ENCODE measurements around the gene PCBP3.
"Not testable (repeated sequence)": the region's sequence is repeated elsewhere in the genome, so short reads cannot be mapped to it uniquely, and the experiment has no call there.

The PCBP3 gene

DNA sequence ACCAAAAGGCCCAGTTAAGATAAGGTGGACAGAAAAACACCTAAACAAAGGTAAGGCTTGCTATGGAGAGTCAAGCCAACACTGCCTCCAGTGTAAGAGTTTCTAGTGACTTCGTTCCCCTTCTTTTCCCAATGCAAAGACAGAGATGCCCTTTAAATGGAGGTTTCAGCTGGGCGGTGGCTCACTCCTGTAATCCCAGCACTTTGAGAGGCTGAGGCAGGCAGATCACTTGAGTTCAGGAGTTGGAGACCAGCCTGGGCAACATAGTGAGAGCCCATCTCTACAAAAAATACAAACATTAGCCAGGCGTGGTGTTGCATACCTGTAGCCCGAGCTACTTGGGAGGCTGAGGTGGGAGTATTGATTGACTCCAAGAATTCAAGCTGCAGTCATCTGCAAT is 314.0 kb downstream of the PCBP3 start:
- DNase-seq = no peak

DNA sequence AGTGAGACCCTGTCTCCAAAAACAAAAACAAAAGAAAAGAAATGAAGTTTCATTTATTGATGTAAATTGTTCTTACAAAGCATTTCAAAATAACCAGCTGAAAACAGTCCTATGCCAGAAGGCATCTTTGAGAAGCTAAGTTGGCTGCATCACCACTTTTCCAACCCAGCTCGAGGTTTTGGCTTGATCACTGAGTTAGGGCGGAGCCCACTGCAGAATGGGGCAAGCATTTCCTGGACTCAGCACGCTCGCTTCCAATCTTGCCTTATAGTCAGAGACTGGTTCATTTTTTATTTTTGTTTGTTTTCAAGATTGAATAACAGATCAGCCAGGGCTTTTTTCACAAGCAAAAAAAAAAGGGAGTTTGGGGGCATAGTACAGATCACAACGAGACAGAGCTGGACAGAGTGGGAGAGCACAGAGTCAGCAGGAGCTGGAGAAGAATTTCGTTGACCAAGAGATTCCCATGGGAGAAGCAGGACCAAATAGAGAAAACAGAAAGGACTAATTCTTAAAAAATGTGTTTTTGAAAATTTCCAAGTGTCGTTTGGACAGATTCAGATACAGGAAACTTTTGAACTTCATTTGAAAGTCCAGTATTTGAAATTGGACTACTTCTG is 314.6 kb downstream of the PCBP3 start:
- no peak for DNase-seq

DNA sequence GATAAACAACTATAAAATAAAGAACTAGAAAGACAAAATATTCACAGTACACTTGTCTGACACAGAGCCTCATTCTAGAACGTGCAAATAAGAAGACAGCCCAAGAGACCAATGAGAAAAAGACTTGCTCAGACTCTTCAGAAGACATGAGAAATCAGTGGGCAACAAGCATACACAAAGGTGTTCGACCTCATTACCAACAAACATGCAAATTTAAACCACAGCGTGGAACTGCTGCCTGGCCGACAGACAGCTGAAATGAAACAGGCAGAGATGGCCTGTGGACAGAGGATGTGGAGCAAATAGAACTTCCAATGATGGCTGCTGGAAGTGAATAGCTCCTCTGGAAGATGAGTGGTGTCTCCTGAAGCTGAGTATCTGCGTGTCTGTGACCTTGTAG is 315.7 kb downstream of the PCBP3 start:
- DNase-seq = no peak

DNA sequence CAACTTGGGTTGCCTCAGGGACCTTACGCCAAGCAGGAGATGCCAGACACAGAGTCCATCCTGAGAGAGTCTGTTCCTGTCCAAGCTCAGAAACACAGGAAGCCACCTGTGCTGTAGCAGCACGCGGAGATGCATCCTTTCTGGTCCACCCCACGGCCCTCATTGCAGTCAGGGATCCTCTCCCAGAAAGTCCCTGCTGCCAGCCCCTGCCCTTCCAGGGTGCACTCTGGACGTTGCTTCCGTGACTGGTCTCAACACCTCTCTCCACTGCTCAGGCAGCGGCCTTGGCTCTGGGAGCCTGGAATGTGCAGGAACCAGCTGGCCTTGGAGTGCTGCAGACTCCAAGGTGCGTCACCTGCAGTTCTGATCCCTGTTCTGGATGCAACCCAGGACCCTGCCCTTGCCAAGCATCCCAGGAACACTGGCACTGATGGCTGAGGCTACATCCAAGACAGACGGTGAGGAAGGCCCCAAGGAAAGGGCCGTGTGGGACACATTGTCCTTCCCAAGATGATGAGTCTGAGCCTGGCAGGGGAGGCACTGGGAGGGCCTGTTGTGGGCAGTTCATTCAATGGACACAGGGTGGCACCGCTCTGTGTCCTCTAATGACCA is 316.4 kb downstream of the PCBP3 start:
- DNase-seq = no peak

DNA sequence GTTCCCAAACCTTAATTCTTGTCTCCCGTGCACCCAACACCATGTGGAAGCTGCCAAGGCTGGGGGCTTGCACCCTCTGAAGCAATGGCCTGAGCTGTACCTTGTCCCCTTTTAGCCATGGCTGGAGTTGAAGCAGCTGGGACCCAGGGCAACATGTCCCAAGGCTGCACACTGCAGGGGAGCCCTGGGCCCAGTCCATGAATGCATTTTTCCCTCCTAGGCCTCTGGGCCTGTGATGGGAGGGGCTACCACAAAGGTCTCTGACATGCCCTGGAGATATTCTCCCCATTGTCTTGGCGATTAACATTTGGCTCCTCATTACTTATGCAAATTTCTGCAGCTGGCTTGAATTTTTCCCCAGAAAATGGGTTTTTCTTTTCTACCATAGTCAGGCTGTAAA is 317.9 kb downstream of the PCBP3 start:
- not testable (repeated sequence) for DNase-seq

DNA sequence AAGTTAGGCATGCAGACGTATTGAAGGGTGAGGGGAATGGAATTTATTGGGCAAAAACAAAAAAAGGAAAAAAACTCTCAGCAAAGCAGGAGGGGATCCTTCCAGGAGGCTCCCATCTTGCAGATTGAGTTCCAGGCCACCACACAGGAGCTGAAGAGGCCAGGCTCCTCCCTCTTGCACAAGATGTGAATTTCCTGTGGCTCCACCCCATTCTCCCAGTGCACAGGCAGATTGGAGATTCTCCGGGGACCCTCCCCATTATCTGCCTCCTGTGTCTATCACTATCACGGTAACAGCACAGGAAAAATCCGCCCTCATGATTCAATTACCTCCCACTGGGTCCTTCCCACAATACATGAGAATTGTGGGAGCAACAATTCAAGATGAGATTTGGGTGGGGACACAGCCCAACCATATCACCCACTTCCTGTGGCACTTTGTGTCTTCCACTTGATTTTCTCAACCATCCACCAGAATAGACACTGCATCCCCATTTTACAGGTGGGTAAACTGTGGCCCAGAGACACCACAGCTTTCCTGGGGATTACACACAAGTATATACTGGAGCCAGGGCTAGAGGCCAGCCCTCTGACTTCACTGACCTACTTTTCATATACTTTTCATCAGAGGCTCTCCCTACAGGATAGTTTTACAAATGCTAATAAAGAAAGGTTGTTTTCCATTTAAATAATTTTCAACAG is 319.2 kb downstream of the PCBP3 start:
- no peak for DNase-seq

DNA sequence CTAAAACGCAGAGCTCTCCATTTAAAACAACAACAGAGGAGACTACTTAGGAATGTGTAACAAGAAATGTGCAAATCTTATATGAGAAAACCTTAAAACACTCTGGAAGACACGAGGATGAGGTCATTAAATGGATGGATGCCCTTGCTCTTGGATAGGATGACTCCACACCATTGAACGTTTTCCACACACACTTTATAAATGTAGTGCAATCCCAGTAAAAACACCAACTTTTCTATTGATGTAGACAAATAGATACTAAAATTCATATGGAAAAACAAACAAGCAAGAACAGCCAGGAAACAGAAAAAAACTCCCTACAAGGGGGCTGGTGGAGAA is 319.7 kb downstream of the PCBP3 start:
- DNase-seq = no peak

DNA sequence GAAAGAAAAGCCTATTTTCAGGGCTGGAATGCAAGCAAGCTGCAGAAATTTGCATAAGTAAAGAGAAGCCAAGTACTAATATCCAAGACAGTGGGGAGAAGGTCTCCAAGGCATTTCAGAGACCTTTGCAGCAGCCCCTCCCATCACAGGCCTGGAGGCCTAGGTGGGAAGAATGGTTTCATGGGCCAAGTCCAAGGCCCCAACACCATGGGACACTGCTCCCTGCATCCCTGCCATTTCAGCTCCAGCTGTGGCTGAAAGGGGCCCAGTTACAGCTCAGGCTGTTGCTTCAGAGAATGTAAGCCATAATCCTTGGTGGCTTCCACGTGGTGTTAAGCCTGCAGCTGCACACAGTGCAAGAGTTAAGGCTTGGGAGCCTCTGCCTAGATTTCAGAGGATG is 321.1 kb downstream of the PCBP3 start:
- no peak for DNase-seq

DNA sequence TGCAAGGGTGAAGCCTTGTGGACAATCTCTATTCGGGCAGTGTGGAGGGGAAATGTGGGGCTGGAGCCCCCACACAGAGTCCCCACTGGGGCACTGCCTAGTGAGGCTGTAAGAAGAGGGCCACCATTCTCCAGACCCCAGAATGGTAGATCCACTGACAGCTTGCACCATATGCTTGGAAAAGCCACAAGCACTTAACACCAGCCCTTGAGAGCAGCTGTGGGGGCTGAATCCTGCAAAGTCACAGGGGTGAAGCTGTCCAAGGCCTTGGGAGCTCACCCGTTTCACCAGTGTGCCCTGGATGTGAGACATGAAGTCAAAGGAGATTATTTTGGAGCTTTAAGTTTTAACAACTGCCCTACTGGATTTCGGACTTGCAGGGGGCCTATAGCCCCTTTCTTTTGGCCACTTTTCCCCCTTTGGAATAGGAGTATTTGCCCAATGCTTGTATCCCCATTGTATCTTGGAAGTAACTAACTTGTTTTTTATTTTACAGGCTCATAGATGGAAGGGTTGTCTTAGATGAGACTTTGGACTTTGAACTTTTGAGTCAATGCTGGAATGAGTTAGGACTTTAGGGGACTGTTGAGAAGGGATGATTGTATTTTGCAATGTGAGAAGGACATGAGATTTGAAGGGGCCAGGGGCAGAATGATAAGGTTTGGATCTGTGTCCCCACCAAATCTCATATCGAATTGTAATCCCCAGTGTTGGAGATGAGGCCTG is 321.7 kb downstream of the PCBP3 start:
- no peak for DNase-seq

DNA sequence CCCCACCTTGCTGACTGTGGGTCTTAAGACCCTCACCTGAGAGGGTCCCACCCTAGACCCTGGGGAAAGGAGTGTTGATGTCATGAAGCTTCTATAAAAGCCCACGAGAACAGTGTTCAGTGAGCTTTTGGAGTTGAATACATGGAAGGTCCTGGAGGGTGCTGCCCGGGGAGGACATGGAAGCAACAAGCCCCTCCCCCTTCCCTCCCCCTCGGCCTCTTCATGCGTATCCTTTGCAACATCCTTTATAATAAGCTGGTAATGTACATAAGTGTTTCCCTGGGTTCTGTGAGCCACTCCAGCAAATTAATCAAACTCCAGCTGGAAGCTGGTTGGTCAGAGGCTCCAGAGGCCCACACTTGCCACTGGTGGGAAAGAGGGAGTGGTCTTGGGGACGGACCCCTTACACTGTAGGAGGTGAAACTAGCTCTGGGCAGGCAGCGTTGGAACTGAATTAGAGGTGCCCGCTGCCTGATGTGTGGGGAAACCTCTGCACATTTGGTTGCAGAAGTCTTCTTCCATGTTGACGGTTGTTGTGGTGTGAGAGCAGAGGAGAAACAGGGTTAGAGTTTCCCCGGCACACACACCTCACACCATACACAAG is 323.4 kb downstream of the PCBP3 start:
- DNase-seq = no peak

DNA sequence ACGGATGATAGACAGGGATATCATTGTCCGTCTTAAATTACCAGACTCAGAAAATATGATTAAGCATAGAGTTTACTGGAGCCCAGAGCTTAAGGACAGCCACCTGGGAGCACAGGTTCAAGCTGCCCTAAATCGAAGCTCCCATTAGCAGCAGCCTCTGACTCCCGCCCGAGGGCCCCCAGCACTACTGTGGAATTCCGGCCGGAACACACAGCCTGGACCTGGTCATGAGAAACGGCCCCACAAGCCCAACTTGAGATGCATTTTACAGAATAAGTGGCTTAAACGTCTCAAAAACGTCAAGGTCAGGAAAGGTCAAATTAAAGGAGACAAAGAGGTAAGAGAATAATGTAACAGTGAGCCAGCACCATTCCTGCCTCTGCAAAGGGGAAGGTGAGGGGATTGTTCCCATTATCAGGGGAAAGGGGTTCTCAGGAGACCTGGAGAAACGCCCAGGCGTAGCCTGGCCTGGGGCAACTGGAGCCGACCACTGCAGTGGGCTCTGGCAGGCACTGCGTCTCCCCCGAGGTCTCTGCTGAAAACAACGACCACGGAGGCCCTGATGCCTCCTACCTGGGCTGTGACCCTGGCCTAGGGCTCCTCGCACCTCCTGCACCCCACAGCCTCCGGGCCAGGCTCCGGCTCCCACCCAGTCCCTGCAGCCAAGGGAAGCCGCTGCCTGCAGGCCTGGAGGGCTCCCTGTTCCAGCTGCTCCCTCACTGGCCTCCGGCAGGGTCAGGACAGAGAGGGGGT is 326.6 kb downstream of the PCBP3 start:
- DNase-seq = no peak

DNA sequence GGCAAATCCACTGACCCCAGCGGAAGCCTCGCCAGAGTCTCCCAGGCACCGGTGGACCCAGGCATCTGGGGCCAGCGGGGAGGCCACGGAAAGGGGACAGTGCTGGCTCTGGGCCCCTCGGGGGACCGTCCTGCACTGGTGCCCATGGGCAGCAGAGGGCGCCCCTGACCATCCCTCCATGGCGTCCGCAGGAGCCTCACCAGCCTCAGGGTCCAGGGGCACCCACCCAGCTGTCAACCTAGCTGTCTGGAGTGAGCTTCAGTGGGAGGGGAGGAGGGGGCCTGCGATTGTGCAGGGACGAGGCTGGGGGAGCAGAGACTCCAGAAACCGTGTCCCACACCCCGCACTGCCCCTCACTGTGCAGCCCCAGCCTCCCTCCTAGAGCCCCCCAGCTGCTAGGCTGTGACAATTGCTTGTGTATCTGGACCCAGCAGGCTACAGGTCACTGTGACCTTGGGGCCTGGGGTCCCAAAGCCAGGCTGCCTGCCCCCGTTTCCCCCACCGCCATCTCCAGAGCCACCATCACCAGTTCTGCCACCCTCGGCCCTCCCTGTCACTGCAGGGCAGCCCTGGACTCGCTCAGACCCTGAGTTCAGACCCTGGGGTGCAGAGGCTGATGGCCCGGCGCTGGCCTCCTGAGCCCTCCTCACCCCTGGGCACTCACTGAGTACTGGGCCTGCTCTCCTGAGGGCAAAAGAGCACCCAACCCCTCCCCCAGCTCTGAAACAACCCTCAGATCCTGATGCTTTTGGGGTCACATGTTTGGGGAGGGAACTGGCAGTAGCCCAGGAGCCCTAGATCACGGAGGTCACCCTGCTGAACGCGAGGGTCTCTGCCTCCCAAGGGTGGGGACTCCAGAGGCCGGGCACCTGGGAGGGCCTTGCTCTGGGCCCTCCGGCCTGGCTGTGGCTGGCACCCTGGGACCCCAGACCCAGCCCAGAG is 327.4 kb downstream of the PCBP3 start:
- DNase-seq = peak; percentile 48

DNA sequence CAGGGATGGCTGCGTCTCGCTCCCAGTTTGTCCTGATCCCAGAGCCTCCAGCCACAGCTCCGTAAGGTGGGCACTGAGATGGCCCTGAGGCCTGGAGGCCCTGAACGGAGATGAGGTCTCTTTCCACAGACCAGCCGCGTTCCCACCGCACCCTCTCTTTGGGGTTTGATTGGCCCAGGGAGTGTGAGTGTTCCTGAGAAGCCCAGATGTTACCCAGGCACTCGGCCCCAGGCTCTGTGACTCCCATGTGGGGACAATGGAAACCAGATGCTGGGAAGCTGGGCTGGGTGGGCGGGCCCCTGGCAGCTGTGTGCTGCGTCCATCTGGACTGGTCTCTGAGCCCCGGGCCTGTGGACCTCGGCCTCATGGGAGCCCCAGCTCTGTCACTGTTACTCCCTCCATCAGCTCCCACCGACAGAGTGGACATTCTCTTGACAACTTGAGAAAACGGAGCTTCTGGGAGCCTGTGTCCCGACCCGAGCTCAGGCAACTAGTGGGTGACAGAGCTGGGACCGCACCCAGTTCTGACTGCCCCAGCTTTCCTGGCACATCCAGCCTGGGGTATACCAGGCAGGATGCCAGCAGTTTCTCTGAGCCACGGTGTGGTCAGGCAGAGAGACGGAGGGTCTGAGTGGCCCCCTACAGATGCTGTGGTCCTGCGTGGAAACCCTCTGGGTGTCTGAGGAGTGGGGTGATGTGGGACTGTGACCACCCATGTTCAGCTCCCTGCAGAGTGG is 328.3 kb downstream of the PCBP3 start:
- DNase-seq = no peak

DNA sequence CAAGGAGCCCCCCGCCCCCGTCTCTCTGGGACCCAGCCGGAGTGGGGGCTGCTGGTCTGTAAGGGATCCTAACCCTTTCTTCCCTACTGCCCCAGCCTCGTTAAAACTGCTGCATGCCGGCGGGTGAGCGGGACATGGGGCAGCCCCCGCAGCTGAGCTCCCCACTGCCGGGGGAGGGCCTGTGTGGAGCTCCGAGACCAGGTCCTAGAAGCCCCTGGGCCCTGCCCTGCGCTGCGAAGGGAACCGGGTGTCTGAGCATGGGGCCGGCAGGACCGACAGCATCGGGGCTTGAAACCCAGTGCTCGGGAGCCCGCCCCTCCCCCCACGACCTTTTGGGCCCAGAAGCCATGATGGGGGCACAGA is 328.8 kb downstream of the PCBP3 start:
- no peak for DNase-seq

DNA sequence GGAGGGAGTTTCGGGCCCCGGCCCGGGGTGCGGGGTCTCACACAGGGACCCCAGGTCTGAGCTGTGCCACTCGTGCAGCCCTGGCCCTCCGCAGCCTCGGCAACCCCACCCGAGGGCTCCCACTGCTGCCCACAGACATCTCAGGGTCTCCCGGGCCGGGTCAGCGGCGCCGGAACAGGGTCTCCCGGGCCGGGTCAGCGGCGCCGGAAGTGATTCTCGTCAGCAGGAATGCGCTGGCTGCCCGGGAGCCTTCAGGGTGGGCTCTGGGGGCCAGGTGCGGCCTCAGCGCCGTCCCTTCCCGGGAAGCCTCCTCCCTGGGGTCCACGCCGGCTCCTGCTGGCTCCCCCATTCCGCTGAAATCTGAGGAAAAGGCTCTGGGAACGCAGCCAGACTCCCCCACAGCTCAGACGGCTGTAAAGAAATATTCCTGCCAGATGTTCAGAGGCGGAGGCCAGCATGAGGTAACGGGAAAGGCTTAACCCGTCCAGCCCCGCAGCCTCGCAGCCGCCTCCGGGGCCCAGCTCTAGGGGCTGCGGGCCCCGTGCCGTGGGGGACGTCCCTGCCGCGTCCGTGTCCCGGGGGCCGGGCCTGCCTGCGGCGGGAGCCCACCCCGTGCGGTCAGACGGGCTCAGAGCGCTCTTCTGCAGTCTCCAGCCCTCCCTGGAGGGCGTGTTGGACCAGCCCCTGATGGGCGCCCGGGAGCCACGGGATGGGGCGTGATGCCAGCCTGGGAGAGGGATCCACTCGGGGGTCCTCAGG is 329.4 kb downstream of the PCBP3 start:
- DNase-seq = no peak

DNA sequence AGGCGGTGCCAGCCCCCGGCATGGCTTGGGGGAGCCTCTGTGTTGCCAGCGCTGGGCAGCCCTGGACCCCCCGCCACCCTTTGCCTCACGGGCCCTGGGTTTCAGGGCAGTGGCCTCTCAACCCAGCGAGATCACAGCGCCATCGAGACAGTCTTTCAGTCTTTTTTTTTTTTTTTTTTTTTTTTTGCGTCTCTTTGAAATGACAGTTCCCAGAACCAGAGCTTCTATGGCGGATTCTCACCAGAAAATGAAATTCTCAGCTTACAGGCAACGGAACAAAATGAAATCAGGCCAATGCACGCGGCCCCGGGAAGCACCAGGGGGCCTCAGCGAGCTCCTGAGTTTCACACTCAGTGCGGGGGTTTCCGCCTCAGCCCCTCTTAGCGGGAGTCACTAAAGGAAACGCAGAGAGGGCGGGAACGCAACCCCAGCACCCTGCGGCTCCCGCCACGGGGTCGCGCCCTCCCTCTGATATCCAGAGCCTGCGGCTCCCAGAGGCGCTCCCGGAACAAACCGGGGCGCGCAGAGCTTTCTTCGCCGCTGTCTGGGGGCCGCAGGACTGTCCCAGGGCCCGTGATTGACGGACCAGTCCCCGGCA is 330.0 kb downstream of the PCBP3 start:
- peak; percentile 79 for DNase-seq

DNA sequence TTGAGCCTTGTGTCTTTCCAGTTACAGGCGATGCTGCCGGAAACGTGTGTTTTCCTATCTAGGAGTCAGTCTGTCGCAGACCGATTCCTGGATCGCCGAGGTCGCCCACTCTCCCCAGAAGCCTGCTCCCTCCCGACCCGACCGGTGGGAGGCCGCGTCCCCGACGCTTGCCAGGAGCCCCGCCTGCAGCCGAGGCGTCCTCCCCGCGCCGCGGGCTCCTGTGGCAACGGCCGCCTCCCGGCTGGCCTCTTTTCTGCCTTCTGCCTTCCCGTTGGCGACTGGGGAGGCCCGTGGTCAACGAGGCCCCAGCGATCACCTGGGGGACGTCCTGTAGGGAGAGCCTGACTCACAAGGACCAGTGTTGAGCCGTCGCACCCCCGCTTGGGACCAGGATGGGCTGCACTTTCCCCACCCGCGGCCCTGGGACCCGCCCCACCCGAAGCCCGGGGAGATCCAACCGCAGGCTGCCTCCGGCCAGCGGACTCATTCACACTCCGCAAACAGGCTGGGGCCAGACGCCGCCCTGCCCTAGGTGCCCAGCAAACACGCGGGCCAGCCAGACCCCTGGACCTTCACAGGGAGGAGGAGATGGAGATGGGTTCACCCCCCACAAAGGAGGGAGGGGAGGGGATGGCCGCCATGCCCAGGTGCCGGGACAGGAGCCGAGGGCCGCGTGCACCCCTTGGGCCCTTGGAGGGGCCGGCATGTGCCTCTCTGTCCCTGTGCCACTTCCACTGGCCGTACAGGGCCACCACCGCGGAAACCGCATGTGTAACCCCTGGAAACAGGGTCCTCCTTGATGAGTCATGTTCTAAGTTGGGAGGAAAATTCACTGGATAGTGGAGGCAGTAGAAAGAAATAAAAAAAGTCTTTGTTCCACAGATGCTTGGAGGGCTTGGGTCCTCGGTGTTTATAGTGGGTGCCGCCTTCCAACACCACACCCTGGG is 330.8 kb downstream of the PCBP3 start:
- no peak for DNase-seq

DNA sequence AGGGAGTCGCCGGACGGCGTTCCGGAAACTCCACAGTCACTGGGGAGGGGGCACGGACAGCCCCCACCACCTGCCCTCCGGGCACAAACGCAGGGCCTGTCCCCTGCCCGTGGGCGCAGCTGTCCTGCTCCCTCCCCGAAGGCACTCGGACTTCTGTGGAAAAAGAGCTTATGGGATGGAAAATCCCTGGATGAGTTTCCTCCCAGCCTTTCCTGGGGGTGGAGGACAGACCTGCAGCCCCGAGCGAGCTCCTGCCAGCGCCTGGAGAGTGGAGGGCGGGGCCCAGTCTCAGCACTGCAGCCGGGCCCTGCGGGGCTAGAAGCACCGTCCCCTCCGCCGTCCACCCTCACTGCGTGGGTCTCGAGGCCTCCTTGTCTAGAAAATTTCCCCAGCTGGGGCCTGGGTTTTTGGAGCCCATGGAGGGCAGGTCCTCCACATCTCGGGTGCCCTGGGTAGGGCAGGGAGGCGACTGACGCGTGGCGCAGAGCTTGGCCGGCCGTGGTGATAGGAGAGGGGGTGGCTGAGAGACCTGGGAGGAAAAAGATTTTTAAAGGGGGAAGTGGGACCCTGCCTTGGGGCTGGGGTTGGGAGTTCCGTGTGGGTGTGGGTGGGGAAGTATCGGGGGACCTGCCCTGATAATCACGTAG is 331.6 kb downstream of the PCBP3 start:
- DNase-seq = no peak
